IPS-NIHi7 (cell line): Measurements from ENCODE around the gene UGT1A10.

Source experiments
- DNase-seq: peaks from one replicate; pipeline ENCODE4 v3.0.0; 2012; ENCODE audit warnings: mixed read lengths; ENCODE audit errors: extremely low spot score

UGT1A10 gene

GRCh38 chr2:233803994-233804393 is 167.7 kb downstream of the UGT1A10 start:
- no peak for DNase-seq

GRCh38 chr2:233807215-233807865 is 171.1 kb downstream of the UGT1A10 start:
- DNase-seq, result no peak

DNA sequence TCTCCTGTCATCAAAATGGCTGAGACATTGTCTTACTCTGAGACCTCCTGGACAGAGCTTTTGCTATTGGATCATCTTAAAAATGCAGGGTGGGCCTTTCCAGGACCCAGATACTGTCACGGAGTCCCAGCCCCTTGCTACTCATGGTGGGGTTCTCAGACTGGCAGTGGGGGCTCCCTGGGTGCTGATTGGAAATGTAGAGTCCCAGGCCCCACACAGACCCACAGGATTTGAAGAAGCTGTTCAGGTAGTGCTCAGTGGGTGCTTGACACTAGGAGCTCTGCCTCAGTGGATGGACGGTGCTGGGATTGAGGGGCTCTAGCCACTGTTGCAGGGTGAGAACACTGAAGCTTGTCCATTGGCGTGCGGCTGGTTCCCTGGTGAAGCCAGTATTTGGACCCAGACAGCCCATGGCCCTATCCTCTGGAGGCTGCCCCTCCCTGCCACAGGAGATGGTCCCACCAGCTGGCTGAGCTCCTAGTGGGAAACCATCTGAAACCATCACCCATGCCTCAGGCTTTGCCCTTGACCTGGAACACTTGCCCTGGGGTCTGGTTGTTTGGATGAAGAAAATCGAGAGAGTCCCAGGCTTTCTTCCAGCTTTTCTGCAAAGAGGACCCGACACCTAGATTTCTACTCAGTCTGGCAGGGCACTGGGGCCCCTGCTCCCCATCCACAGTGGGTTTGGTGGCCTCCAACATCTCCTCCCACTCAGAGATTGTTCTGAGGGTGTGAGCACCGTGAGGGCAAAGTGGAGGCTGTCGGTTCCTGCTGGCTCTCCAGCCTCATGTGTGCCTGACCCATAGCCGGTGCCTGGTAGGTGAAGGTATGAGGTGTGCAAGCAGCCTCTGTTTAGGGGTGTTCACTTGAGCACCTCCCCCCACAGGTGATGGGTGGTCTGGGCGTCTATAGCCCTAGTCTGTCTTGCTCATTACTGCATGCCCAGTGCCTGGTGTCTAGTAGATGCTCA is 172.0 kb downstream of the UGT1A10 start:
- no peak for DNase-seq

- DNase-seq, result no peak
These were observed 174.1 kb downstream of the UGT1A10 start for GRCh38 chr2:233810385-233810784.

DNA sequence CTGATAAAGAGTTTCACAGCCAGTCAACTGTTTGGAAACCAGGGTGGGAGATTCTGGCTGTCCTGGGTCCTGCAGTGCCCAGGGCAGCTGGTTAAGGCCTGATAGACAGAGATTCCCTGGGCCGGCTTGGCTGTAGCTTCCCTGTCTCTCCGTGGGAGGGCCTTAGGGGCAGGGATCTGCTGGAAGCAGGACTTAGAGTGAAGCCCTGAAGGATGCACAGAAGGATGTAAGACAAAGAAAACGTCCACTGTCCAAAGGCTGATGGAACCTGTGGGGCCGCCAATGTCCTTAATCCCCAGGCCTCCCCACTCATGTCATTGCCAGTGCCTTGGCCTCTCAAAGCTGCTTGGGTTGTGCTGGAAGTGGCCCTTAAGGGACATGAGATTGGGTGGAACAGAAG is 174.8 kb downstream of the UGT1A10 start:
- no peak for DNase-seq

DNA sequence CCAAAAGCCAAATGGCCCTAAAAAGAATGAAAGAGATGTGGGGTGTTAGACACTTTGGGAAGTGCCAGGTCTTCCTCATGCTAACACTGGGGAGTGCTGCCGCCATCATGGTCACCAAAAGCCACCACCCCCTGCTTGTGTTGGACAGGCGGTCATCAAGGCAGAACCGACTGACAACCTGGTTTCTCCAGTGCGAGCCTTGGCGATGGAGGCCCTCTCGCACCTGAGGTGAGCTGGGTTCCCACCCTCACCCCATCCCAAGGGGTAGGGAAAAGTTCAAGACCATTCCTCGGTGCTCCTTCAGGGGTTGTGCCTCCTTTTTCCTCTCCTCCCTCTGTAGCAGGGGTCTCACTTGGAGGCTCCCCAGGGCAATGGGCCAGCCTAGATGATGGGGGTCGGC is 175.5 kb downstream of the UGT1A10 start:
- DNase-seq, result no peak

GRCh38 chr2:233813236-233814055 is 177.2 kb downstream of the UGT1A10 start:
- DNase-seq, result no peak

GRCh38 chr2:233814056-233814835 is 178.0 kb downstream of the UGT1A10 start:
- DNase-seq, result peak; percentile 72

- no peak for DNase-seq
These were observed 179.6 kb downstream of the UGT1A10 start for GRCh38 chr2:233815861-233816260.

- no peak for DNase-seq
These were observed 180.1 kb downstream of the UGT1A10 start for GRCh38 chr2:233816334-233816733.

DNA sequence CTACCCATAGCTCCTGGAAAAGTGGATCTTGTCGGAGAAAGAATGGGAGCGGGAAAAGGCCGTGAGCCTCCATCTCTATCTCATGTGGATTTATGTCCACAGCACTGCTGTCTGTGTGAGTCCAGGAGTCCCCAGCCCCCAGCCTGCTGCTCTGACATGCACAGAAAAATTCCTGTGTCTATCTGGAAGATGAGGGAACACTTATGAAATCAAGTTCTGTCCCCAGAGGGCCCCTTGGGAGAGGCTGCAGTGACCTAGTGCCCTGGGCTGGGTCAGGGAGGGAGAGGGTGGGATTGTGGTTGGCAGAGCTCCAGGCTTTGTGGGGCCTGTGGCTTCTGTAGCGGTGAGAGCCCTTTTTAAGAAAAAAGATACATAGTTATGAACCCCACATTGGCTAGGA is 180.5 kb downstream of the UGT1A10 start:
- no peak for DNase-seq

DNA sequence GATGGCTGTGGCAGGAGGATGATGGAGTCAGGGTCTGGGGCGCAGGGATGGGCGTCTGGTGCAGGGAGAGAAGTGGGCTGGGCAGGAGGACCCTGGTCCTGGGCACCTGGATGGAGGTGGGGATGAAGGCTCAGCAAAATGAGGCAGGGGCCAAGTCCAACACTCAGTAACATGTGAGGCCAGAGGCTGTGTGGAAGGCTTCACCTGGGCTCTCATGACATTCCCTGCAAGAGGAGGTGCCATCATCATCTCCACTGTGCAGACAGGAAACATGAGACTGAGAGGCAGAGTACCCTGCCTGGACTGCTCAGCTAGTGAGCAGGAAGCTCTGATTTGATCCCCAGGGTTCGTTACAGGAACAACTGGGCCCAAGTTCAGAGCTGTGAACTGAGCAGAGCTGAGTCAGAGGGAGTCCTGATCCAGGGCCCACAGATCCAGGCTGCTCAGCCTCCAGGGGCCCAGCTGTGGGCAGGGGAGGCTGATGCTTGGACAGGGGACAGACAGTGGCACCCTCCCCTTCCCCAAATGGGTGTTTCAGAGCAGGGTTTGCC is 181.2 kb downstream of the UGT1A10 start:
- DNase-seq, result no peak

- no peak for DNase-seq
These were observed 181.9 kb downstream of the UGT1A10 start for GRCh38 chr2:233817995-233818638.

DNA sequence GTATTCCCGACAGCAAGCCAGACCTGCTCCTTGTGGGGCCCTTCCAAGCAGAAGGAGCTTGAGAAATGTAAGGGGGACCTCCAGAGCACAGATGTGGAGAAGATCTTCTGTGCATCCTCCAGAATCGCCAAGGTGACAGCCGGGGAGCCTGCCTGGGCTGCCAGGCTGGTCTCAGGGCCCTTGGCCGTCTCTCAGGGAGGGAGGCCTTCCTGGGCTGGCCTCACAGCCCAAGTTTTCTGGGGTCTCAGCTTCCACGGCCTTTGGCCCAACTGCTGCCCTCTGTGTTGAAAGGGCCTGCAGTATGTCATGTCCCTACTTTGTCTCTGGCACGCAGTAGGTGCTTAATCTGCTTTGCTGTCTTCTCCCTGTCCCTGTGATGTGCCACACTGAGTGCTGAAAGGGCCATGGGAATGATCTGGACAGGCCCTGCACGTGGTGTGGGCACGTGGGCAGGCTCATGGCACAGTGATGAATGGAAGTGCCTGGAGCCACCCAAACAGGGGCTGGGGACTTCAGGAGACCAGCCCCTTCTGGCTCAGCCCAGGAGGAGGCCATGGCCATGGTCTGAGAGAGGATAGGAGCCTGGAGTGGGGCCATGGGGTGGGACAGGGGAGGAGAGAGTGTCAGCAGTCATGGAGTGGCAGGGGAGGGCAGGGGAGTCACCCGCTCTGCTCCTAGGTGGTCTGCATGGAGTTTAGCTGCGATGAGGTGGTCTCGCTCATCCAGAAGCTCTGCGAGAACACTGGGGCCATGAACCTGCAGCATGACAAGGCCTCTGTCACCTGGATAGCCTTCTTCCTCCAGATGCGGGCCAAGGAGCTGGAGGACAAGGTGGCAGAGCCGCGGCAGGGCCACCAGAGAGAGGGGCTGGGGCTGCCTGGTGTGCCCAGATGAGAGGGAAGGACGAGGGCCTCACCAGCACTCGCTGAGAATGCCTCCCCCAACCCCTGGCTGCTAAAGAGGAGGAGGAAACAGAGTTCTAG is 182.7 kb downstream of the UGT1A10 start:
- no peak for DNase-seq

GRCh38 chr2:233819884-233820773 is 183.9 kb downstream of the UGT1A10 start:
- no peak for DNase-seq

GRCh38 chr2:233820774-233821105 is 184.5 kb downstream of the UGT1A10 start:
- no peak for DNase-seq

GRCh38 chr2:233821196-233821595 is 184.9 kb downstream of the UGT1A10 start:
- no peak for DNase-seq

- no peak for DNase-seq
These were observed 185.5 kb downstream of the UGT1A10 start for GRCh38 chr2:233821709-233822100.
